SK-N-SH (cell line): ENCODE data around the gene HTR1D.

Source experiments
- EP300 ChIP-seq, 2 experiments: IDR thresholded peaks; 2 replicates each; pipeline versions ENCODE4 v1.4.0 to v1.6.1; 2012; ENCODE audit warnings: borderline replicate concordance in 1 of 2, low read depth in 1 of 2, low read length in 1 of 2
- GABPA ChIP-seq: IDR thresholded peaks from 2 replicates; pipeline ENCODE4 v1.4.0; 2012; ENCODE audit warnings: low read depth, mild to moderate bottlenecking
- JUND ChIP-seq: IDR thresholded peaks from 2 replicates; pipeline ENCODE4 v1.4.0; 2012
- POLR2AphosphoS5 ChIP-seq: IDR thresholded peaks from 2 replicates; pipeline ENCODE4 v1.6.1; 2012; ENCODE audit warnings: low read depth, low read length
- TF ChIP-seq, protein P1 (sequence below): fragments of 200-600 bp; sonication (generic); IDR thresholded peaks from 2 replicates; pipeline ENCODE4 v1.6.1; 2017; ENCODE audit warnings: antibody characterized with exemption, mild to moderate bottlenecking, moderate library complexity

DNA sequence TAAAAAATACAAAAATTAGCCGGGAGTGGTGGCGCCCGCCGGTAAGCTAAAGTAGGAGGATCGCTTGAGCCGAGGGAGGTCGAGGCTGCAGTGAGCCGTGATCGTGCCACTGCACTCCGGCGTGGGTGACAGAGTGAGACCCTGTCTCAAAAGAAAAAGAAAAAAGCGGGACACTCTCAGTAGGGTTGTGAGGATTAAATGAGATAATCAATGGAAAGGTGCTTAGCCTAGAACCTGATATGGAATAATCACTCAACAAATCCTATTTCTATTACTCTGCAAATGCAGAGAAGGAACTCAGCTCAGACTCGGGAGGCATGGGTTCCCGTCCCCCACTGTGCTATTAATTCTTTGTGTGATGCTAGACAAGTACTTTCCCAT, 48.1 kb downstream of the HTR1D start:
- TF ChIP-seq EP300 (IDR thresholded peaks at IDR 0.05; ENCODE audit: borderline replicate concordance in 1 of 2, low read depth in 1 of 2, low read length in 1 of 2) (no peak), POLR2AphosphoS5 (no peak), JUND (no peak), GABPA (no peak)
- TF ChIP-seq, protein P1, sequence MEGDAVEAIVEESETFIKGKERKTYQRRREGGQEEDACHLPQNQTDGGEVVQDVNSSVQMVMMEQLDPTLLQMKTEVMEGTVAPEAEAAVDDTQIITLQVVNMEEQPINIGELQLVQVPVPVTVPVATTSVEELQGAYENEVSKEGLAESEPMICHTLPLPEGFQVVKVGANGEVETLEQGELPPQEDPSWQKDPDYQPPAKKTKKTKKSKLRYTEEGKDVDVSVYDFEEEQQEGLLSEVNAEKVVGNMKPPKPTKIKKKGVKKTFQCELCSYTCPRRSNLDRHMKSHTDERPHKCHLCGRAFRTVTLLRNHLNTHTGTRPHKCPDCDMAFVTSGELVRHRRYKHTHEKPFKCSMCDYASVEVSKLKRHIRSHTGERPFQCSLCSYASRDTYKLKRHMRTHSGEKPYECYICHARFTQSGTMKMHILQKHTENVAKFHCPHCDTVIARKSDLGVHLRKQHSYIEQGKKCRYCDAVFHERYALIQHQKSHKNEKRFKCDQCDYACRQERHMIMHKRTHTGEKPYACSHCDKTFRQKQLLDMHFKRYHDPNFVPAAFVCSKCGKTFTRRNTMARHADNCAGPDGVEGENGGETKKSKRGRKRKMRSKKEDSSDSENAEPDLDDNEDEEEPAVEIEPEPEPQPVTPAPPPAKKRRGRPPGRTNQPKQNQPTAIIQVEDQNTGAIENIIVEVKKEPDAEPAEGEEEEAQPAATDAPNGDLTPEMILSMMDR, result no peak
